ENCODE measurements around the gene FN3KRP.

Gene FN3KRP

DNA sequence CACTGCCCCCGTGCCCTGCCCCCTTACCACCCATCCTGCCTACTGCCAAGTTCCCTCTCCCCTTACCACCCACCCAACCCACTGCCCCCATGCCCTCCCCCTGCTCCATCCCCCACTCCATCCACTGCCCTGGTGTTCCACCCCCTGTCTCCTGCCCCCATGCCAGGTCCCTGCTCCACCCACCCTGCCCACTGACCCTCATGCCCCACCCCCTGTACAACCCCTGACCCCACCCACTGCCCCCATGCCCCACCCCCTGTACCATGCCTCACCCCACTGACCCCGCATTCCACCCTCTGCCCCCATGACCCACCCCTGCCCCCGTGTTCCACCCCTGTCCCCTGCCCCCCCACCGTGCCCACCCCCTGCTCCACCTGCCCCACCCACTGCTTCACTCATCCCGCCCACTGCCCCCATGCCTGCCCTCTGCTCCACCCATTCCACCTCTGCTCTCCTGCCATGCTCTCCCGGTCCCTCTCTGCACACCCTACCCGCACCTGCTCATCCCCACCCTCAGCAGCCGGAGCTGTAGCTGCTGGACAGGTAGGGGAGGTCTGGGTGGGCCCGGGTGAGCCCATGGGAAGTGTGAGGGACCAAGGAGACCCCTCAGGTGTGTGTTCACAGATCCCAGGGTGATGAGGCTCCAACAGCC is 7.4 kb upstream of the FN3KRP start:
- Histone ChIP-seq H3K4me3 (ENCODE audit: low read depth in 1 of 2, low read length in 1 of 2) (no peak overlapping the region), H3K9me3 (no peaks in the 10 kb centered on the region), H3K4me1 (ENCODE audit: control insufficient read depth in 1 of 2, insufficient read depth in 1 of 2, low read depth in 1 of 2, low read length in 1 of 2) (no peaks in the 10 kb centered on the region), H3K27ac (no peak overlapping the region), H3K36me3 (no peaks in the 10 kb centered on the region), H3K27me3 (peaks cover 13% of the 10 kb centered on the region)
- TF ChIP-seq, protein P1, sequence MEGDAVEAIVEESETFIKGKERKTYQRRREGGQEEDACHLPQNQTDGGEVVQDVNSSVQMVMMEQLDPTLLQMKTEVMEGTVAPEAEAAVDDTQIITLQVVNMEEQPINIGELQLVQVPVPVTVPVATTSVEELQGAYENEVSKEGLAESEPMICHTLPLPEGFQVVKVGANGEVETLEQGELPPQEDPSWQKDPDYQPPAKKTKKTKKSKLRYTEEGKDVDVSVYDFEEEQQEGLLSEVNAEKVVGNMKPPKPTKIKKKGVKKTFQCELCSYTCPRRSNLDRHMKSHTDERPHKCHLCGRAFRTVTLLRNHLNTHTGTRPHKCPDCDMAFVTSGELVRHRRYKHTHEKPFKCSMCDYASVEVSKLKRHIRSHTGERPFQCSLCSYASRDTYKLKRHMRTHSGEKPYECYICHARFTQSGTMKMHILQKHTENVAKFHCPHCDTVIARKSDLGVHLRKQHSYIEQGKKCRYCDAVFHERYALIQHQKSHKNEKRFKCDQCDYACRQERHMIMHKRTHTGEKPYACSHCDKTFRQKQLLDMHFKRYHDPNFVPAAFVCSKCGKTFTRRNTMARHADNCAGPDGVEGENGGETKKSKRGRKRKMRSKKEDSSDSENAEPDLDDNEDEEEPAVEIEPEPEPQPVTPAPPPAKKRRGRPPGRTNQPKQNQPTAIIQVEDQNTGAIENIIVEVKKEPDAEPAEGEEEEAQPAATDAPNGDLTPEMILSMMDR (IDR thresholded peaks at IDR 0.05): no peak

DNA sequence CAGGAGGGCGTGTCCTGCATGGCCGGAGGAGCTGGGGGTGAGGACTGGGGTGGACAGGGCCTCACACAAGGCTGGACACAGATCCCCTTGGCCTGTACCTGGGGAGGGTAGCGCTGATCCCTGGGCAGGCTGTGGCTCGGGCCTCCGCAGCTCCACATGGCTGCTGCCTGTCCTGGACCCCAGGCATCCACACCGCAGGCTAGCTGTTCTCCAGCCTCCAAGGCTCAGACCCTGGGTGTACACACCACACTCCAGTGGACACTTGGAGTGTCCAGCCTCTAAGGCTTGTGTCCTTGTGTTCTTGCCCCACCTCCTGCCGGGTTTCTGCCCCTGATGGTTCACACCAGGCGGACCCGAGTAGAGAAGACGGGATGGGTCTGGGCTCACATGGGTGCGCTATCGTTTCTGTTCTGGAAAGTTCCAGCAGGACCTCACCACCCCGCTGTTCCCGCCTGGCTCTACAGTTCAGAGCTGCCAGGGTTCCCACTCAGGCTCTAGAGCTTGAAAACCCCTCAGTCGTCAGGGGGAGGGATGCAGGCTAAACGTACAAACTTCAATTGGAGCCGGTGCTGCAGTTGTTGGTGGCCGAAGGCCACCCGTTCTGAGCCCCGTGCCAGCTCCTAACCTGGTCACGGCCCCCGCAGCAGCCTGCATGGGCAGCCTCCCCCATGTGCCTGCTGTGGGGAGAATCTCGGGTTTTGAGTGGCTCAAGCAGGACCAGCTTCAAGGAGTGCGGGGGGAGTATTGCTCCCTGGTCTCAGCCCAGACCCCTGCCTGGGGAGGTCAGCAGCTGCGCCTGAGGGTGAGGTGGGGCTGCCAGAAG is 6.6 kb upstream of the FN3KRP start:
- H3K4me3 ChIP-seq (ENCODE audit: low read depth in 1 of 2, low read length in 1 of 2): no peak overlapping the region
- peaks cover 13% of the 10 kb centered on the region for H3K27me3 ChIP-seq
- no peaks in the 10 kb centered on the region for H3K9me3 ChIP-seq
- H3K36me3 ChIP-seq: no peaks in the 10 kb centered on the region
- no peak overlapping the region for H3K27ac ChIP-seq
- TF ChIP-seq, protein P1 (IDR thresholded peaks at IDR 0.05): no peak
- H3K4me1 ChIP-seq (ENCODE audit: control insufficient read depth in 1 of 2, insufficient read depth in 1 of 2, low read depth in 1 of 2, low read length in 1 of 2): no peaks in the 10 kb centered on the region

DNA sequence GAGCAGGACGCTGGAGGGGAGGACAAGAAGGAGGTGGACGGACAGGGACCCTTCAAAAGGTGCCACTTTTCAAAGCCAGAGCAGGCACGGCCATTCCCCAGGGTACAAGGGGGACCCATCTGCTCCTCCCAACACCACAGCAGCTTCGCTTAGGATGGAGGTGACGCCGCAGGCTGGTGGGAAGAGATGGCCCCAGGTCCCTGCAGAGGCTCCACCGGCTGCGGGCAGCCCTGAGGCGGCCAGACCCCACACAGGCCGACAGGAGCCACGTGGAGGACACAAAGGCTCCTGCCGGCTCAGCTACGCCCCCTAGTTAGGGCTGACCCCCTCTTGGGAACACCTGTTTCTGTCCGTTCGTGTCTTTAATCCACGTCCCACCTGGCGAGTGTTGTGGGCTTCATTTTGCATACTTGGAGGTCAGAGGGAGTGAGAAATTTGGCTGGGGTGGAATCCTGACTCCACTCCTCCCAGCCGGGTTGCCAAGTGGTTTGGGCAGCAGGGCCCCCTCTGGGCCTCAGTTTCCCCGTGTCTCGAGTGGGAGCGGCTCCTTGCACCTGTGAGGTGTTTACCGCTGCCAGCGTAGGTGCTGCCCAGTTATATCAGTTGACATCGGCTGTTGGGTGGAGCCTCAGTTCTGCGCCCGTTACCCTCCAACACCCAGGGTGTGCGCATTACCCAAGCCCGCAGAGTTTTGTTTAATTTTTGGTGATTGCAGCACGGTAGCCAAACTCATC is 5.8 kb upstream of the FN3KRP start:
- Histone ChIP-seq H3K4me3 (ENCODE audit: low read depth in 1 of 2, low read length in 1 of 2) (no peak overlapping the region), H3K9me3 (no peaks in the 10 kb centered on the region)

DNA sequence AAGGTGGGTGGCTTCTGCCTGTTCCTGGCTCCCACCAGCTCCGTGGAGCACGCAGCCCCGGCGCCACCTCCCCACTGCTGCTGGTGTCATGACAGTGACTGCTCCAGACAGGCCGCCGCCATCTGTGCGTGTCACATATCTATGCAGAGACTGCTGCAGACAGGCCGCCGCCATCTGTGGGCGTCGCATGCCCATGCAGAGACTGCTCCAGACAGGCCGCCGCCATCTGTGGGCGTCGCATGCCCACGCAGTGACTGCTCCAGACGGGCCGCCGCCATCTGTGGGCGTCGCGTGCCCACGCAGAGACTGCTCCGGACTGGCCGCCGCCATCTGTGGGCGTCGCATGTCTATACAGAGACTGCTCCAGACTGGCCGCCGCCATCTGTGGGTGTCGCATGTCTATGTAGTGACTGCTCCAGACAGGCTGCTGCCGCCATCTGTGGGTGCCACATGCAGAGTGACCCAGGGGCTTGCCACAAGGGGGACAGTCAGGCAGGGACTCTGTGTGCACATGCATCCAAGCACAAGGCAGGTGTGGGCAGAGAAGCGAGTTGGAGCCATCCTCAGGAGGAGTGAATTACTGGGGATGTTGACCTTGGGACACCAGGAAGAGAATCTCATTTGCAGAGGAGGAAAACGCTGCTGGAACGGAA is 3.3 kb upstream of the FN3KRP start:
- Histone ChIP-seq H3K4me3 (ENCODE audit: low read depth in 1 of 2, low read length in 1 of 2) (no peak overlapping the region), H3K27me3 (peaks cover 21% of the 10 kb centered on the region), H3K27ac (no peak overlapping the region), H3K9me3 (no peaks in the 10 kb centered on the region), H3K4me1 (ENCODE audit: control insufficient read depth in 1 of 2, insufficient read depth in 1 of 2, low read depth in 1 of 2, low read length in 1 of 2) (peaks cover 19 to 23% of the 10 kb centered on the region in 2 experiments), H3K36me3 (no peaks in the 10 kb centered on the region)
- TF ChIP-seq, protein P1 (IDR thresholded peaks at IDR 0.05): no peak

More for the DNA sequence above, 5.8 kb upstream of the FN3KRP start:
- TF ChIP-seq, protein P1 (IDR thresholded peaks at IDR 0.05): no peak
- Histone ChIP-seq H3K36me3 (no peaks in the 10 kb centered on the region), H3K4me1 (ENCODE audit: control insufficient read depth in 1 of 2, insufficient read depth in 1 of 2, low read depth in 1 of 2, low read length in 1 of 2) (no peaks in the 10 kb centered on the region), H3K27ac (no peak overlapping the region), H3K27me3 (peaks cover 13% of the 10 kb centered on the region)

DNA sequence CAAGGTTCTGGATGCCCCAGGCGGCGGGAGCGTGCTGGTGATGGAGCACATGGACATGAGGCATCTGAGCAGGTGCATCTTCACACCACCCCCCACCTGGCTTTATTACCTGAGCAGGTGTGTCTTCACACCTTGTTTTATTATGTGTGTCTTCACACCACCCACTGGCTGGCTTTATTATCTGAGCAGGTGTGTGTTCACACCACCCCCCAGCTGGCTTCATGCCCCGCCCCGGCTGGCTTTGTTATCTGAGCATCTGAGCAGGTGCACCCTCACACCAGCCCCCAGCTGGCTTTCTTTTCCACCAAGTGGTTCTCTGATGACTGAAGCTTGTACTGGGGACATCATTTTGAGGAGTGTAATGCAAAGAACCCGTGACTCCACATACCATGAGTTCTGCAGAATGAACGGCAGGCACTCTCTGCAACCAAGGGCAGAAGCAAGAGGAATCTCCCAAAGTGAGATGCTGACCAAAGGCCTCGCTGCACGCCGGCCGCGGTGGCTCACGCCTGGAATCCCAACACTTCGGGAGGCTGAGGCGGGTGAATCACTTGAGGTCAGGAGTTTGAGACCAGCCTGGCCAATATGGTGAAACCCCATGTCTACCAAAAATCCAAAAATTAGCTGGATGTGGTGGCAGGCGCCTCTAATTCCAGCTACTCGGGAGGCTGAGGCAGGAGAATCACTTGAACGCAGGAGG is 2.6 kb downstream of the FN3KRP start:
- Histone ChIP-seq H3K36me3 (peaks cover 20% of the 10 kb centered on the region), H3K4me1 (ENCODE audit: control insufficient read depth in 1 of 2, insufficient read depth in 1 of 2, low read depth in 1 of 2, low read length in 1 of 2) (peaks cover 19 to 23% of the 10 kb centered on the region in 2 experiments), H3K9me3 (no peaks in the 10 kb centered on the region), H3K27ac (no peak overlapping the region), H3K27me3 (peaks cover 9% of the 10 kb centered on the region), H3K4me3 (ENCODE audit: low read depth in 1 of 2, low read length in 1 of 2) (no peak overlapping the region)
- TF ChIP-seq, protein P1 (IDR thresholded peaks at IDR 0.05): no peak

Data from neutrophil (primary cell).